GM19193 (cell line): ENCODE data around the gene FKBP15.

ENCODE experiments used
- POLR2A ChIP-seq: IDR thresholded peaks from 4 replicates; pipeline ENCODE4 v1.6.1; 2011; ENCODE audit not compliant: insufficient read depth, insufficient read length; ENCODE audit errors: extremely low read depth

Gene FKBP15

GRCh38 chr9:113166039-113166438 lies 55.0 kb downstream of the FKBP15 start:
- no peak for TF ChIP-seq POLR2A

- TF ChIP-seq POLR2A: no peak
These were observed 56.4 kb downstream of the FKBP15 start for GRCh38 chr9:113164536-113165300.

- TF ChIP-seq POLR2A: no peak
These were observed 58.1 kb downstream of the FKBP15 start for GRCh38 chr9:113163001-113163400.

- TF ChIP-seq POLR2A: no peak
These were observed 60.5 kb downstream of the FKBP15 start for GRCh38 chr9:113160571-113160970.

GRCh38 chr9:113158446-113158845 lies 62.6 kb downstream of the FKBP15 start:
- TF ChIP-seq POLR2A: no peak

- TF ChIP-seq POLR2A: no peak
These were observed 64.2 kb downstream of the FKBP15 start for GRCh38 chr9:113156880-113157279.

GRCh38 chr9:113155911-113156588 lies 65.0 kb downstream of the FKBP15 start:
- no peak for TF ChIP-seq POLR2A

GRCh38 chr9:113154946-113155345 lies 66.1 kb downstream of the FKBP15 start:
- TF ChIP-seq POLR2A: no peak

- TF ChIP-seq POLR2A: no peak
These were observed 66.6 kb downstream of the FKBP15 start for GRCh38 chr9:113154471-113154870.

- no peak for TF ChIP-seq POLR2A
These were observed 67.5 kb downstream of the FKBP15 start for GRCh38 chr9:113153599-113153998.

- TF ChIP-seq POLR2A: no peak
These were observed 68.4 kb downstream of the FKBP15 start for GRCh38 chr9:113152699-113153098.

GRCh38 chr9:113151696-113152630 lies 69.1 kb downstream of the FKBP15 start:
- TF ChIP-seq POLR2A: no peak

GRCh38 chr9:113150670-113151611 lies 70.1 kb downstream of the FKBP15 start, which contains the start of gene SLC31A2:
Gene SLC31A2 (plus strand): TSS chr9:113151007. CDS start chr9:113151075, 68 bp downstream.
- TF ChIP-seq POLR2A: peak; percentile 45

- TF ChIP-seq POLR2A: no peak
These were observed 72.1 kb downstream of the FKBP15 start for GRCh38 chr9:113148781-113149510.

- no peak for TF ChIP-seq POLR2A
These were observed 72.7 kb downstream of the FKBP15 start for GRCh38 chr9:113148372-113148705.
